ENCODE measurements around the gene GBA3.

DNA sequence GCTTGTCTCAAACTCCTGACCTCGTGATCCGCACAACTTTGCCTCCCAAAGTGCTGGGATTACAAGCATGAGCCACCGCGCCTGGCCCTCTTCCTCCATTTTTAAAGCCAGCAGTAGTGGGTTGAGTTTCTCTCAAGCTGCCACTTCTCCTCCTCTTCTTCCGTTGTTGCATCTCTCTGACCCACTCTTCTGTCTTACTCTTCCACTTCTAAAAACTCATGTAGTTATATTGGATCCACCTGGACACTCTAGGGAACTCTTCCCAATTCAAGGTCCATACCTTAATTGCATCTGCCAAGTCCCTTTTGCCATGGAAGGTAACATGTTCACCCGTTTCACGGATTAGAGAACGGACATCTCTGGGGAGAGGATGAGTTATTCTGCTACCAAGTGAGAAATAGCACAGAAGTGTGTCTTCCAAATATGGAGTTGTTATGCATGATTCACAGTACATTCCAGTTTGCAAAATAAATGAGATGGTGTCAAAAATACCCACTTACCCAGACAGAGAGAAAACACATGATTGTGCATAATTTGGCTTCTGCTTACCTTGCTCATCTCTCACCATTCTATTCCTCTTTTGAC lies 51.8 kb downstream of the GBA3 start:
- TF ChIP-seq, protein P1, sequence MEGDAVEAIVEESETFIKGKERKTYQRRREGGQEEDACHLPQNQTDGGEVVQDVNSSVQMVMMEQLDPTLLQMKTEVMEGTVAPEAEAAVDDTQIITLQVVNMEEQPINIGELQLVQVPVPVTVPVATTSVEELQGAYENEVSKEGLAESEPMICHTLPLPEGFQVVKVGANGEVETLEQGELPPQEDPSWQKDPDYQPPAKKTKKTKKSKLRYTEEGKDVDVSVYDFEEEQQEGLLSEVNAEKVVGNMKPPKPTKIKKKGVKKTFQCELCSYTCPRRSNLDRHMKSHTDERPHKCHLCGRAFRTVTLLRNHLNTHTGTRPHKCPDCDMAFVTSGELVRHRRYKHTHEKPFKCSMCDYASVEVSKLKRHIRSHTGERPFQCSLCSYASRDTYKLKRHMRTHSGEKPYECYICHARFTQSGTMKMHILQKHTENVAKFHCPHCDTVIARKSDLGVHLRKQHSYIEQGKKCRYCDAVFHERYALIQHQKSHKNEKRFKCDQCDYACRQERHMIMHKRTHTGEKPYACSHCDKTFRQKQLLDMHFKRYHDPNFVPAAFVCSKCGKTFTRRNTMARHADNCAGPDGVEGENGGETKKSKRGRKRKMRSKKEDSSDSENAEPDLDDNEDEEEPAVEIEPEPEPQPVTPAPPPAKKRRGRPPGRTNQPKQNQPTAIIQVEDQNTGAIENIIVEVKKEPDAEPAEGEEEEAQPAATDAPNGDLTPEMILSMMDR (IDR thresholded peaks at IDR 0.05), result no peak
- TF ChIP-seq POLR2A (IDR thresholded peaks at IDR 0.05), result no peak
